GM23338 (cell line): ENCODE data around the gene C2orf78. TPM values are rescaled to one million over a fixed set of nuclear protein-coding genes. Genes with fewer than 3 reads are reported as not detected.
"Not testable (repeated sequence)": the region's sequence is repeated elsewhere in the genome, so short reads cannot be mapped to it uniquely, and the experiment has no call there.

Experiments
- ATAC-seq: fragments of 200-7000 bp; cut with Tn5 transposase; 3 replicates; pipeline ENCODE4 v1.9.1; 2020
- DNase-seq: peaks from one replicate; pipeline ENCODE4 v3.0.0-alpha.2; 2015; ENCODE audit warnings: low spot score
- H2AFZ ChIP-seq: fragments of 200-600 bp; sonication (generic); 2 replicates; pipeline ENCODE4 v1.8.0; 2016; ENCODE audit warnings: antibody characterized with exemption, mild to moderate bottlenecking, moderate library complexity
- H3F3A ChIP-seq: fragments of 200-600 bp; sonication (generic); replicated peaks from 2 replicates; pipeline ENCODE4 v1.8.0; 2017; ENCODE audit warnings: antibody characterized with exemption, mixed run types, low read depth
- H3K27ac ChIP-seq: fragments of 200-600 bp; sonication (generic); 2 replicates; pipeline ENCODE4 v1.6.1; 2016; ENCODE audit warnings: low read depth
- H3K27me3 ChIP-seq: fragments of 200-600 bp; sonication (generic); 2 replicates; pipeline ENCODE4 v1.8.0; 2016; ENCODE audit warnings: mild to moderate bottlenecking, mixed run types, moderate library complexity; ENCODE audit not compliant: insufficient read depth
- H3K36me3 ChIP-seq: fragments of 200-600 bp; sonication (generic); 2 replicates; pipeline ENCODE4 v1.8.0; 2016; ENCODE audit warnings: mild to moderate bottlenecking; ENCODE audit not compliant: insufficient read depth
- H3K4me1 ChIP-seq: fragments of 200-600 bp; sonication (generic); 2 replicates; pipeline ENCODE4 v1.8.0; 2016; ENCODE audit warnings: mild to moderate bottlenecking, moderate library complexity; ENCODE audit not compliant: insufficient read depth
- H3K4me2 ChIP-seq: fragments of 200-600 bp; sonication (generic); 2 replicates; pipeline ENCODE4 v1.7.1; 2017; ENCODE audit warnings: mixed run types
- H3K4me3 ChIP-seq: fragments of 200-600 bp; sonication (generic); 2 replicates; pipeline ENCODE4 v1.6.1; 2016; ENCODE audit warnings: mixed run types
- H3K79me2 ChIP-seq: fragments of 200-600 bp; sonication (generic); replicated peaks from 2 replicates; pipeline ENCODE4 v1.8.0; 2017; ENCODE audit warnings: mild to moderate bottlenecking; ENCODE audit not compliant: insufficient read depth
- H3K9me2 ChIP-seq: fragments of 200-600 bp; sonication (generic); 2 replicates; pipeline ENCODE4 v1.8.0; 2017; ENCODE audit not compliant: insufficient read depth
- H4K20me1 ChIP-seq: fragments of 200-600 bp; sonication (generic); replicated peaks from 2 replicates; pipeline ENCODE4 v1.8.0; 2017; ENCODE audit warnings: mild to moderate bottlenecking; ENCODE audit not compliant: insufficient read depth
- H3K27ac Mint-ChIP-seq: 2 replicates; pipeline ENCODE4 v1.8.0; 2020; ENCODE audit warnings: inconsistent platforms, mild to moderate bottlenecking, moderate library complexity, mixed read lengths
- H3K27me3 Mint-ChIP-seq: 3 replicates; pipeline ENCODE4 v1.8.0; 2022; ENCODE audit warnings: low read depth, mild to moderate bottlenecking, moderate library complexity, mixed read lengths, inconsistent platforms; ENCODE audit not compliant: insufficient read depth, poor library complexity
- H3K36me3 Mint-ChIP-seq: 3 replicates; pipeline ENCODE4 v1.8.0; 2021; ENCODE audit warnings: low read depth, mild to moderate bottlenecking, inconsistent platforms, moderate library complexity, mixed read lengths
- H3K4me1 Mint-ChIP-seq: 3 replicates; pipeline ENCODE4 v1.8.0; 2020; ENCODE audit warnings: mild to moderate bottlenecking, inconsistent platforms, mixed read lengths
- H3K4me3 Mint-ChIP-seq: 3 replicates; pipeline ENCODE4 v1.8.0; 2021; ENCODE audit warnings: moderate library complexity, mild to moderate bottlenecking, inconsistent platforms, mixed read lengths
- H3K9me3 Mint-ChIP-seq: 3 replicates; pipeline ENCODE4 v1.8.0; 2020; ENCODE audit warnings: moderate library complexity, mild to moderate bottlenecking, inconsistent platforms, mixed read lengths
- CREB1 ChIP-seq: fragments of 250-450 bp; sonication (Bioruptor Pico); IDR thresholded peaks from 2 replicates; pipeline ENCODE4 v1.5.0; 2020; ENCODE audit warnings: low read depth, mild to moderate bottlenecking, moderate library complexity
- CTCF ChIP-seq, 2 experiments: fragments of 200-600 bp in 1 of 2; sonication (generic) in 1 of 2; conservative IDR thresholded peaks; 2 replicates each; pipeline versions ENCODE4 v1.5.1 to v1.6.1; 2016 to 2017; ENCODE audit warnings: antibody characterized with exemption in 2 of 2, low read depth in 2 of 2, mild to moderate bottlenecking in 2 of 2, moderate library complexity in 1 of 2
- EZH2phosphoT487 ChIP-seq: fragments of 200-600 bp; sonication (generic); IDR thresholded peaks from one replicate; pipeline ENCODE4 v1.8.1; 2018; ENCODE audit warnings: antibody characterized with exemption; ENCODE audit not compliant: unreplicated experiment
- JUNB ChIP-seq: IDR thresholded peaks from one replicate; pipeline ENCODE4 v1.6.1; 2016; ENCODE audit warnings: antibody characterized with exemption; ENCODE audit not compliant: unreplicated experiment
- STAT1 ChIP-seq: IDR thresholded peaks from one replicate; pipeline ENCODE4 v1.6.1; 2016; ENCODE audit warnings: antibody characterized with exemption; ENCODE audit not compliant: unreplicated experiment
- ZNF331 ChIP-seq: fragments of 250-450 bp; sonication (Bioruptor Pico); IDR thresholded peaks from 2 replicates; pipeline ENCODE4 v1.5.0; 2020; ENCODE audit warnings: low read depth, mild to moderate bottlenecking, moderate library complexity
- polyA plus RNA-seq: library from polyadenylated mRNA; unstranded; fragments of >200 nt; fragmentation: Nextera tagmentation; extraction: Ambion mirVana; gene quantifications from 2 replicates; pipeline ENCODE4 v1.2.1, GENCODE V29; 2016
- total RNA-seq: library from RNA; depleted of rRNA; stranded (reverse); fragments of >200 nt; shearing (Covaris generic); gene quantifications from 2 replicates; pipeline ENCODE4 v1.2.3, GENCODE V29; 2014
- TF ChIP-seq, protein P1 (sequence below): fragments of 250-450 bp; sonication (Bioruptor Pico); IDR thresholded peaks from 2 replicates; pipeline ENCODE4 v1.5.0; 2020; ENCODE audit warnings: mild to moderate bottlenecking, moderate library complexity
- TF ChIP-seq, protein P2 (sequence below): IDR thresholded peaks from one replicate; pipeline ENCODE4 v1.6.1; 2018; ENCODE audit warnings: antibody characterized with exemption; ENCODE audit not compliant: unreplicated experiment

C2orf78 gene
- total and polyA plus RNA-seq, 2 experiments from 2014 or later: 0.14 to 0.18 TPM

DNA sequence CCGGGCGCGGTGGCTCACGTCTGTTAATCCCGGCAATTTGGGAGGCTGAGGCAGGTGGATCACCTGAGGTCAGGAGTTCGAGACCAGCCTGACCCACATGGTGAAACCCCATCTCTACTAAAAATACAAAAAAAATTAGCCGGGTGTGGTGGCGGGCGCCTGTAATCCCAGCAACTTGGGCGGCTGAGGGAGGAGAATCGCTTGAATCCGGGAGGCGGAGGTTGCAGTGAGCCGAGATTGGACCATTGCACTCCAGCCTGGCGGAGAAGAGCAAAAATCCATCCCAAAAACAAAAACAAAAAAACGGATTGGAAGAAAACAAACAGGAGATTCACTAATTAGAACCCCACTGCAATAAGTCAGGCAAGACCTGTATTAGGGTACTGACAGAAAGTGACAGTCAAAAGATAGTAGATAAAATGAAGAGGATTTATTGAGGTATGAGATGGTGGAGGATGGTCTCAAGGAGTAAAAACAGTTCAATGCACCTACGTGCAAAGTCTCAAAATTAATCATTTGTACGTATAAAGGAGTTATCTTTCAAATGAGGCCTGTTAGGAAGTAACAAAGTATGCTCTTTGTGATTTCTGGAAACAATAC is 5.0 kb upstream of the C2orf78 start:
- H3F3A ChIP-seq, H3K9me3 Mint-ChIP-seq, H3K4me1 ChIP-seq, DNase-seq, H3K27ac ChIP-seq, H3K9me2 ChIP-seq, H3K27me3 Mint-ChIP-seq, H3K4me1 Mint-ChIP-seq, ATAC-seq, H3K27ac Mint-ChIP-seq, H3K27me3 ChIP-seq, H4K20me1 ChIP-seq: not testable (repeated sequence)
- Mint-ChIP-seq H3K4me3 (peak overlapping the region; percentile 99), H3K36me3 (peaks cover 31% of the 10 kb centered on the region)
- Histone ChIP-seq H3K4me2 (peak overlapping the region; percentile 89), H3K36me3 (peaks cover 18% of the 10 kb centered on the region; the same call in 1 of the 2 replicates), H3K4me3 (peak overlapping the region; percentile 87), H2AFZ (peak overlapping the region; percentile 83), H3K79me2 (peaks cover 17% of the 10 kb centered on the region)

GRCh38 chr2:73779467-73780236 is 4.3 kb upstream of the C2orf78 start, which contains the start of gene DUSP11:
TSS of gene DUSP11 (minus strand) at chr2:73780103. CDS start at chr2:73779974, 129 bp downstream.
- Mint-ChIP-seq H3K27me3 (peaks cover 2% of the 10 kb centered on the region), H3K4me1 (0 out of 3 replicates have a peak, but pooled peaks cover 5% of the 10 kb centered on the region), H3K27ac (peak within 1 kb of the TSS; percentile 95), H3K4me3 (peak within 1 kb of the TSS; percentile 99), H3K36me3 (peaks cover 24% of the 10 kb centered on the region), H3K9me3 (no peaks in the 10 kb centered on the region)
- Histone ChIP-seq H4K20me1 (no peaks in the 10 kb centered on the region; the same call in 1 of the 2 replicates), H3K4me1 (no peaks in the 10 kb centered on the region), H3K79me2 (peaks cover 17% of the 10 kb centered on the region), H3F3A (no peaks in the 10 kb centered on the region), H3K36me3 (peaks cover 13% of the 10 kb centered on the region; the same call in 1 of the 2 replicates), H3K4me2 (peak within 1 kb of the TSS; percentile 89), H3K4me3 (peak within 1 kb of the TSS; percentile 87), H3K9me2 (no peaks in the 10 kb centered on the region), H2AFZ (peak within 1 kb of the TSS; percentile 83), H3K27me3 (no peaks in the 10 kb centered on the region), H3K27ac (peak within 1 kb of the TSS; percentile 21)
- DNase-seq (peak; percentile 95), ATAC-seq (peak; percentile 99)
- no peak for TF ChIP-seq ZNF331 (CRISPR knock-in tag)
- TF ChIP-seq, protein P1, sequence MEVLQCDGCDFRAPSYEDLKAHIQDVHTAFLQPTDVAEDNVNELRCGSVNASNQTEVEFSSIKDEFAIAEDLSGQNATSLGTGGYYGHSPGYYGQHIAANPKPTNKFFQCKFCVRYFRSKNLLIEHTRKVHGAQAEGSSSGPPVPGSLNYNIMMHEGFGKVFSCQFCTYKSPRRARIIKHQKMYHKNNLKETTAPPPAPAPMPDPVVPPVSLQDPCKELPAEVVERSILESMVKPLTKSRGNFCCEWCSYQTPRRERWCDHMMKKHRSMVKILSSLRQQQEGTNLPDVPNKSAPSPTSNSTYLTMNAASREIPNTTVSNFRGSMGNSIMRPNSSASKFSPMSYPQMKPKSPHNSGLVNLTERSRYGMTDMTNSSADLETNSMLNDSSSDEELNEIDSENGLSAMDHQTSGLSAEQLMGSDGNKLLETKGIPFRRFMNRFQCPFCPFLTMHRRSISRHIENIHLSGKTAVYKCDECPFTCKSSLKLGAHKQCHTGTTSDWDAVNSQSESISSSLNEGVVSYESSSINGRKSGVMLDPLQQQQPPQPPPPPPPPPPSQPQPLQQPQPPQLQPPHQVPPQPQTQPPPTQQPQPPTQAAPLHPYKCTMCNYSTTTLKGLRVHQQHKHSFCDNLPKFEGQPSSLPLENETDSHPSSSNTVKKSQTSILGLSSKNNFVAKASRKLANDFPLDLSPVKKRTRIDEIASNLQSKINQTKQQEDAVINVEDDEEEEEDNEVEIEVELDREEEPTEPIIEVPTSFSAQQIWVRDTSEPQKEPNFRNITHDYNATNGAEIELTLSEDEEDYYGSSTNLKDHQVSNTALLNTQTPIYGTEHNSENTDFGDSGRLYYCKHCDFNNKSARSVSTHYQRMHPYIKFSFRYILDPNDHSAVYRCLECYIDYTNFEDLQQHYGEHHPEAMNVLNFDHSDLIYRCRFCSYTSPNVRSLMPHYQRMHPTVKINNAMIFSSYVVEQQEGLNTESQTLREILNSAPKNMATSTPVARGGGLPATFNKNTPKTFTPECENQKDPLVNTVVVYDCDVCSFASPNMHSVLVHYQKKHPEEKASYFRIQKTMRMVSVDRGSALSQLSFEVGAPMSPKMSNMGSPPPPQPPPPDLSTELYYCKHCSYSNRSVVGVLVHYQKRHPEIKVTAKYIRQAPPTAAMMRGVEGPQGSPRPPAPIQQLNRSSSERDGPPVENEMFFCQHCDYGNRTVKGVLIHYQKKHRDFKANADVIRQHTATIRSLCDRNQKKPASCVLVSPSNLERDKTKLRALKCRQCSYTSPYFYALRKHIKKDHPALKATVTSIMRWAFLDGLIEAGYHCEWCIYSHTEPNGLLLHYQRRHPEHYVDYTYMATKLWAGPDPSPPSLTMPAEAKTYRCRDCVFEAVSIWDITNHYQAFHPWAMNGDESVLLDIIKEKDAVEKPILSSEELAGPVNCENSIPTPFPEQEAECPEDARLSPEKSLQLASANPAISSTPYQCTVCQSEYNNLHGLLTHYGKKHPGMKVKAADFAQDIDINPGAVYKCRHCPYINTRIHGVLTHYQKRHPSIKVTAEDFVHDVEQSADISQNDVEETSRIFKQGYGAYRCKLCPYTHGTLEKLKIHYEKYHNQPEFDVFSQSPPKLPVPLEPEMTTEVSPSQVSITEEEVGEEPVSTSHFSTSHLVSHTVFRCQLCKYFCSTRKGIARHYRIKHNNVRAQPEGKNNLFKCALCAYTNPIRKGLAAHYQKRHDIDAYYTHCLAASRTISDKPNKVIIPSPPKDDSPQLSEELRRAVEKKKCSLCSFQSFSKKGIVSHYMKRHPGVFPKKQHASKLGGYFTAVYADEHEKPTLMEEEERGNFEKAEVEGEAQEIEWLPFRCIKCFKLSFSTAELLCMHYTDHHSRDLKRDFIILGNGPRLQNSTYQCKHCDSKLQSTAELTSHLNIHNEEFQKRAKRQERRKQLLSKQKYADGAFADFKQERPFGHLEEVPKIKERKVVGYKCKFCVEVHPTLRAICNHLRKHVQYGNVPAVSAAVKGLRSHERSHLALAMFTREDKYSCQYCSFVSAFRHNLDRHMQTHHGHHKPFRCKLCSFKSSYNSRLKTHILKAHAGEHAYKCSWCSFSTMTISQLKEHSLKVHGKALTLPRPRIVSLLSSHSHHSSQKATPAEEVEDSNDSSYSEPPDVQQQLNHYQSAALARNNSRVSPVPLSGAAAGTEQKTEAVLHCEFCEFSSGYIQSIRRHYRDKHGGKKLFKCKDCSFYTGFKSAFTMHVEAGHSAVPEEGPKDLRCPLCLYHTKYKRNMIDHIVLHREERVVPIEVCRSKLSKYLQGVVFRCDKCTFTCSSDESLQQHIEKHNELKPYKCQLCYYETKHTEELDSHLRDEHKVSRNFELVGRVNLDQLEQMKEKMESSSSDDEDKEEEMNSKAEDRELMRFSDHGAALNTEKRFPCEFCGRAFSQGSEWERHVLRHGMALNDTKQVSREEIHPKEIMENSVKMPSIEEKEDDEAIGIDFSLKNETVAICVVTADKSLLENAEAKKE: no peak
- peak; percentile 65; the same call in 1 of the 2 replicates for TF ChIP-seq CREB1 (CRISPR knock-in tag)
- no peak for TF ChIP-seq EZH2phosphoT487
- TF ChIP-seq JUNB: no peak
- TF ChIP-seq STAT1: no peak
- TF ChIP-seq CTCF (conservative IDR thresholded peaks at IDR 0.05; ENCODE audit: low read depth in 2 of 2): peak; percentile 79 to 90
- TF ChIP-seq, protein P2, sequence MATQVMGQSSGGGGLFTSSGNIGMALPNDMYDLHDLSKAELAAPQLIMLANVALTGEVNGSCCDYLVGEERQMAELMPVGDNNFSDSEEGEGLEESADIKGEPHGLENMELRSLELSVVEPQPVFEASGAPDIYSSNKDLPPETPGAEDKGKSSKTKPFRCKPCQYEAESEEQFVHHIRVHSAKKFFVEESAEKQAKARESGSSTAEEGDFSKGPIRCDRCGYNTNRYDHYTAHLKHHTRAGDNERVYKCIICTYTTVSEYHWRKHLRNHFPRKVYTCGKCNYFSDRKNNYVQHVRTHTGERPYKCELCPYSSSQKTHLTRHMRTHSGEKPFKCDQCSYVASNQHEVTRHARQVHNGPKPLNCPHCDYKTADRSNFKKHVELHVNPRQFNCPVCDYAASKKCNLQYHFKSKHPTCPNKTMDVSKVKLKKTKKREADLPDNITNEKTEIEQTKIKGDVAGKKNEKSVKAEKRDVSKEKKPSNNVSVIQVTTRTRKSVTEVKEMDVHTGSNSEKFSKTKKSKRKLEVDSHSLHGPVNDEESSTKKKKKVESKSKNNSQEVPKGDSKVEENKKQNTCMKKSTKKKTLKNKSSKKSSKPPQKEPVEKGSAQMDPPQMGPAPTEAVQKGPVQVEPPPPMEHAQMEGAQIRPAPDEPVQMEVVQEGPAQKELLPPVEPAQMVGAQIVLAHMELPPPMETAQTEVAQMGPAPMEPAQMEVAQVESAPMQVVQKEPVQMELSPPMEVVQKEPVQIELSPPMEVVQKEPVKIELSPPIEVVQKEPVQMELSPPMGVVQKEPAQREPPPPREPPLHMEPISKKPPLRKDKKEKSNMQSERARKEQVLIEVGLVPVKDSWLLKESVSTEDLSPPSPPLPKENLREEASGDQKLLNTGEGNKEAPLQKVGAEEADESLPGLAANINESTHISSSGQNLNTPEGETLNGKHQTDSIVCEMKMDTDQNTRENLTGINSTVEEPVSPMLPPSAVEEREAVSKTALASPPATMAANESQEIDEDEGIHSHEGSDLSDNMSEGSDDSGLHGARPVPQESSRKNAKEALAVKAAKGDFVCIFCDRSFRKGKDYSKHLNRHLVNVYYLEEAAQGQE: no peak
